SK-N-SH treated with all-trans-retinoic acid at 6 μM for 48 hours (cell line): Measurements from ENCODE around the gene PRKCE.

Source experiments
- ARNTL ChIP-seq: fragments of 450-650 bp; formaldehyde crosslinking; IDR thresholded peaks from 2 replicates; pipeline ENCODE4 v1.5.0; 2020; ENCODE audit warnings: low read depth, mild to moderate bottlenecking, moderate library complexity, borderline replicate concordance
- BACH2 ChIP-seq: fragments of 250-450 bp; sonication (Bioruptor Pico); IDR thresholded peaks from 2 replicates; pipeline ENCODE4 v1.9.0; 2021; ENCODE audit warnings: mild to moderate bottlenecking, borderline replicate concordance
- CREB5 ChIP-seq: fragments of 250-450 bp; sonication (Bioruptor Pico); IDR thresholded peaks from 2 replicates; pipeline ENCODE4 v1.5.1; 2020; ENCODE audit warnings: low read depth, mild to moderate bottlenecking, moderate library complexity
- PATZ1 ChIP-seq: fragments of 250-450 bp; sonication (Bioruptor Pico); IDR thresholded peaks from 2 replicates; pipeline ENCODE4 v1.8.0; 2020; ENCODE audit warnings: mild to moderate bottlenecking, moderate library complexity, borderline replicate concordance
- RARB ChIP-seq: fragments of 250-450 bp; sonication (Bioruptor Pico); IDR thresholded peaks from 2 replicates; pipeline ENCODE4 v1.8.0; 2021; ENCODE audit warnings: mild to moderate bottlenecking, moderate library complexity
- TOX ChIP-seq: fragments of 250-450 bp; sonication (Bioruptor Pico); IDR thresholded peaks from 2 replicates; pipeline ENCODE4 v1.8.0; 2021; ENCODE audit warnings: mild to moderate bottlenecking, moderate library complexity, borderline replicate concordance
- ZFP3 ChIP-seq: fragments of 250-450 bp; sonication (Bioruptor Pico); IDR thresholded peaks from 2 replicates; pipeline ENCODE4 v1.5.0; 2020; ENCODE audit warnings: mild to moderate bottlenecking, moderate library complexity
- ZNF8 ChIP-seq: fragments of 450-650 bp; formaldehyde crosslinking; IDR thresholded peaks from 2 replicates; pipeline ENCODE4 v1.5.0; 2020; ENCODE audit warnings: mild to moderate bottlenecking, moderate library complexity
- TF ChIP-seq, protein P1 (sequence below): fragments of 250-450 bp; sonication (Bioruptor Pico); IDR thresholded peaks from 2 replicates; pipeline ENCODE4 v1.5.1; 2021; ENCODE audit warnings: mild to moderate bottlenecking, moderate library complexity
- TF ChIP-seq, protein P2 (sequence below): fragments of 250-450 bp; sonication (Bioruptor Pico); IDR thresholded peaks from 2 replicates; pipeline ENCODE4 v1.5.0; 2020; ENCODE audit warnings: mild to moderate bottlenecking, moderate library complexity
- TF ChIP-seq, protein P3 (sequence below): fragments of 250-450 bp; sonication (Bioruptor Pico); IDR thresholded peaks from 2 replicates; pipeline ENCODE4 v1.8.0; 2021; ENCODE audit warnings: low read depth, mild to moderate bottlenecking, moderate library complexity, borderline replicate concordance

- TF ChIP-seq, protein P1, sequence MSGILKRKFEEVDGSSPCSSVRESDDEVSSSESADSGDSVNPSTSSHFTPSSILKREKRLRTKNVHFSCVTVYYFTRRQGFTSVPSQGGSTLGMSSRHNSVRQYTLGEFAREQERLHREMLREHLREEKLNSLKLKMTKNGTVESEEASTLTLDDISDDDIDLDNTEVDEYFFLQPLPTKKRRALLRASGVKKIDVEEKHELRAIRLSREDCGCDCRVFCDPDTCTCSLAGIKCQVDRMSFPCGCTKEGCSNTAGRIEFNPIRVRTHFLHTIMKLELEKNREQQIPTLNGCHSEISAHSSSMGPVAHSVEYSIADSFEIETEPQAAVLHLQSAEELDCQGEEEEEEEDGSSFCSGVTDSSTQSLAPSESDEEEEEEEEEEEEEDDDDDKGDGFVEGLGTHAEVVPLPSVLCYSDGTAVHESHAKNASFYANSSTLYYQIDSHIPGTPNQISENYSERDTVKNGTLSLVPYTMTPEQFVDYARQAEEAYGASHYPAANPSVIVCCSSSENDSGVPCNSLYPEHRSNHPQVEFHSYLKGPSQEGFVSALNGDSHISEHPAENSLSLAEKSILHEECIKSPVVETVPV = no peak
- TF ChIP-seq, protein P2, sequence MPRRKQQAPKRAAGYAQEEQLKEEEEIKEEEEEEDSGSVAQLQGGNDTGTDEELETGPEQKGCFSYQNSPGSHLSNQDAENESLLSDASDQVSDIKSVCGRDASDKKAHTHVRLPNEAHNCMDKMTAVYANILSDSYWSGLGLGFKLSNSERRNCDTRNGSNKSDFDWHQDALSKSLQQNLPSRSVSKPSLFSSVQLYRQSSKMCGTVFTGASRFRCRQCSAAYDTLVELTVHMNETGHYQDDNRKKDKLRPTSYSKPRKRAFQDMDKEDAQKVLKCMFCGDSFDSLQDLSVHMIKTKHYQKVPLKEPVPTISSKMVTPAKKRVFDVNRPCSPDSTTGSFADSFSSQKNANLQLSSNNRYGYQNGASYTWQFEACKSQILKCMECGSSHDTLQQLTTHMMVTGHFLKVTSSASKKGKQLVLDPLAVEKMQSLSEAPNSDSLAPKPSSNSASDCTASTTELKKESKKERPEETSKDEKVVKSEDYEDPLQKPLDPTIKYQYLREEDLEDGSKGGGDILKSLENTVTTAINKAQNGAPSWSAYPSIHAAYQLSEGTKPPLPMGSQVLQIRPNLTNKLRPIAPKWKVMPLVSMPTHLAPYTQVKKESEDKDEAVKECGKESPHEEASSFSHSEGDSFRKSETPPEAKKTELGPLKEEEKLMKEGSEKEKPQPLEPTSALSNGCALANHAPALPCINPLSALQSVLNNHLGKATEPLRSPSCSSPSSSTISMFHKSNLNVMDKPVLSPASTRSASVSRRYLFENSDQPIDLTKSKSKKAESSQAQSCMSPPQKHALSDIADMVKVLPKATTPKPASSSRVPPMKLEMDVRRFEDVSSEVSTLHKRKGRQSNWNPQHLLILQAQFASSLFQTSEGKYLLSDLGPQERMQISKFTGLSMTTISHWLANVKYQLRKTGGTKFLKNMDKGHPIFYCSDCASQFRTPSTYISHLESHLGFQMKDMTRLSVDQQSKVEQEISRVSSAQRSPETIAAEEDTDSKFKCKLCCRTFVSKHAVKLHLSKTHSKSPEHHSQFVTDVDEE (CRISPR knock-in tag) = no peak
- TF ChIP-seq RARB (CRISPR knock-in tag) (no peak), BACH2 (CRISPR knock-in tag) (no peak), ARNTL (CRISPR knock-in tag) (no peak), ZFP3 (no peak), CREB5 (no peak), PATZ1 (CRISPR knock-in tag) (no peak), ZNF8 (CRISPR knock-in tag) (no peak), TOX (CRISPR knock-in tag) (no peak)
- TF ChIP-seq, protein P3, sequence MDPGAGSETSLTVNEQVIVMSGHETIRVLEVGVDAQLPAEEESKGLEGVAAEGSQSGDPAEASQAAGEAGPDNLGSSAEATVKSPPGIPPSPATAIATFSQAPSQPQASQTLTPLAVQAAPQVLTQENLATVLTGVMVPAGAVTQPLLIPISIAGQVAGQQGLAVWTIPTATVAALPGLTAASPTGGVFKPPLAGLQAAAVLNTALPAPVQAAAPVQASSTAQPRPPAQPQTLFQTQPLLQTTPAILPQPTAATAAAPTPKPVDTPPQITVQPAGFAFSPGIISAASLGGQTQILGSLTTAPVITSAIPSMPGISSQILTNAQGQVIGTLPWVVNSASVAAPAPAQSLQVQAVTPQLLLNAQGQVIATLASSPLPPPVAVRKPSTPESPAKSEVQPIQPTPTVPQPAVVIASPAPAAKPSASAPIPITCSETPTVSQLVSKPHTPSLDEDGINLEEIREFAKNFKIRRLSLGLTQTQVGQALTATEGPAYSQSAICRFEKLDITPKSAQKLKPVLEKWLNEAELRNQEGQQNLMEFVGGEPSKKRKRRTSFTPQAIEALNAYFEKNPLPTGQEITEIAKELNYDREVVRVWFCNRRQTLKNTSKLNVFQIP = no peak
Observed at GRCh38 chr2:46181306-46181705, 529.8 kb downstream of the PRKCE start.
